IPS DF 4.7 (cell line): ENCODE measurements around the gene NELL1.
"Not testable (repeated sequence)": the region's sequence is repeated elsewhere in the genome, so short reads cannot be mapped to it uniquely, and the experiment has no call there.

Source experiments
- DNase-seq: peaks from one replicate; pipeline ENCODE4 v3.0.0-alpha.2; 2013; ENCODE audit warnings: low spot score; ENCODE audit errors: extremely low read depth

The NELL1 gene

DNA sequence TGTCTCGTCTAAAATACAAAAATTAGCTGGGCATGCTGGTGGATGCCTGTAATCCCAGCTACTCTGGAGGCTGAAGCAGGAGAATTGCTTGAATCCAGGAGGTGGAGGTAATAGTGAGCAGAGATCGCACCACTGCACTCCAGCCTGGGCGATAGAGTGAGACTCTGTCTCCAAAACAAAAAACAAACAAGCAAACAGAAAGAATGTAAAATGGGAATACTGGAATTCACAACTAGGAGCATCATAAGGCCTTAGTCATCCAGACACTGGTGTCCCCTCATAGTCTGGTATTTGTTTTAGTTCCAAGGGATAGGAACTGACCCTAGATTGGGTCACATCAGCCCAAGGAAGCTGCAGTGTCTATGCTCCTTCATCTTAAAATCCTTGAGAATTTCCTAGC lies 520.8 kb downstream of the NELL1 start:
- no peak for DNase-seq

DNA sequence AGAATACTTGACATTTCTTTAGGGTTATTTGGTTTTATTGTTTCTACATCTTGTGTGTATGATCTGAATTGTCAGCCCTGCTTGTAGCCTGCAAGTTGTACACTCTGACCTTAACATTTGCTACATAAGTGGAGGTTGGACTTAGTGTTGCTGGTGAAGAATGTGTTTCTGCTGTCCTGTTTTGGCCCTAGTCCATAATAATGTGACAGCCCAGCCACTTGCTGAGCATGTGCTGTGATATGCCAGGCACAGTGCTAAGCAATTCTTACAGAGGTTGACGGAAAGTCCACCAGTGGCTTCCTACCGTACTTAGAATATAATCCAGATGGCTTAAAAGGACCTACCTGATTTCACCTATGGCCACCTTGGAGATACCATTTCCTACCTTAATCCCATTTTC lies 526.6 kb downstream of the NELL1 start:
- no peak for DNase-seq

DNA sequence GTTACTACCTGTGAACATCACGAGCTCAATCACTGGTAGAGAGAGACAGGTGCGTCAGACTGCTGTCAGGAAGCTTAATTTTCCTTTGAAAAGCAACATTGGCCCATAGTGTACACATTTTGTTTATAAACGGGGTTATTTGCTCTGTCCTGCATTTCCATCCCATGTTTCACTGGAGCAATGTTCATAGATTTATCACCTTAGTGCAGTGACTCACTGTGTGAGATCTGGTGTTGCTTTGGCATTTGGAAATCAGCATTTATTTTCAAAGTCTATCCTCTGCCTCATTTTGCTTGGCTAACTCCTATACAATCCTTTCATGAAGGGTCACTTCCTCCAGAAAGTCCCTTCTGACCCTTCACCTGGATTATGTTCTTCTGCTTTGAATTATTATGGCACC lies 529.1 kb downstream of the NELL1 start:
- no peak for DNase-seq

DNA sequence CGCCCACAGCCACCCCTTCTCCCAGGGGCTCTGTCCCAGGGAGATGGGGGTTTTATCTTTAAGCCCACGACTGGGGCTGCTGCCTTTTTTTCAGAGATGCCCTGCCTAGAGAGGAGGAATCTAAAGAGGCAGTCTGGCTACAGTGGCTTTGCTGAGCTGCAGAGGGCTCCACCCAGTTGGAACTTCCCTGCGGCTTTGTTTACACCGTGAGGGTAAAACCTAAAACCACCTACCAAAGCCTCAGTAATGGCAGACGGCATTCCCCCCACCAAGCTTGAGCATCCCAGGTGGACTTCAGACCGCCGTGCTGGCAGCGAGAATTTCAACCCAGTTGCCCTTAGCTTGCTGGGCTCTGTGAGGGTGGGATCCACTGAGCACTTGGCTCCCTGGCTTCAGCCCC lies 535.8 kb downstream of the NELL1 start:
- no peak for DNase-seq

DNA sequence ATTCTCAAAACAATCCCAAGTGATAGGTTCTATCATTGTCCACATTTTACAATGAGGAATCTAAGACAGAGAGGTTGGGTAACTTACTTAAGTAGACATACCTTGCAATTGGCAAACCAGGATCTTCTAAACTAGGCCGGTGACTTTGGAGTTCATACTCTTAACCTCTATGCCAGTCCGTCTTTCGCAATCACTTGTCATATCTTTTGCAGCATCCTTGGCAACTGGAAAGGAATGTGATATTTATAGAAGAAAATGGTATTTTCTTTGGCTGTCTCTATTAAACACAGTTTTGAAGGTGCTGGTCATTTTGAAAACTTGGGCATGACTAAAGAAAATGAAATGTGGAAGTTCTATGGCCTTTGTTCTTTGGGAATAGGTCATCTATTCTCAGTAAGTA lies 556.5 kb downstream of the NELL1 start:
- DNase-seq, result no peak

DNA sequence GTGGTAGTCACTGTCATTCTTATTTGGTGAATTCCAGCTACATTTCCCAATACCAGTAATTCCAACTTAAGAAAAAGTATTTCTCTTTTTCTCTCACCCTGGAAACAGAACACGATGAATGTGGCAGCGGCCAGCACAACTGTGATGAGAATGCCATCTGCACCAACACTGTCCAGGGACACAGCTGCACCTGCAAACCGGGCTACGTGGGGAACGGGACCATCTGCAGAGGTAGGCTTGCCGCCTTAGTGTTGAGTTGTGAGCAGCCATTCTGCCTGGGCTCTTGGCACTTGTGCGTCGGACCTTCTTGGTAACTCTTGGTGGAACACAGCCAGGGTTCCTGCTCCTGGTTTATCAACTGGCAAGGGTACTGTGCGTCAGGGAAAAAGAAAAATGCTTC lies 559.8 kb downstream of the NELL1 start:
- no peak for DNase-seq

DNA sequence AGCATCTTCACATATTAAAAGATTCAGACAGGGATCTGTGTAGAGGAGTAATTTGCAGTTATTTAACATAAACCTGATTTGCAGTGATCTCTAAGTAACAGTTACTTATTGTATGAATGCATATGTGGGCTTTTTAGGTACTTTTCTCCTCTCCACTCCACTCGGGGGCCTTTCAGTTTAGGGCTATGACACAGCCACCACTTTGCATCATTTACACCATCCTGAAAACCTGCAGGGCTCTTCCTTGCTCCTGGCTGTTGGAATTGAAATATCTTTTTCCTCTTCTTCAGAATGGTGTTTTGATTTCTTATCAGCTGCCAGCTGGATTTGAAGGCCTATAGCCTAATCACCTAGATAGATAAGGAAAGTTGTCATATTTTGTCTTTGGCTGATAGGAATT lies 580.8 kb downstream of the NELL1 start:
- DNase-seq, result no peak

DNA sequence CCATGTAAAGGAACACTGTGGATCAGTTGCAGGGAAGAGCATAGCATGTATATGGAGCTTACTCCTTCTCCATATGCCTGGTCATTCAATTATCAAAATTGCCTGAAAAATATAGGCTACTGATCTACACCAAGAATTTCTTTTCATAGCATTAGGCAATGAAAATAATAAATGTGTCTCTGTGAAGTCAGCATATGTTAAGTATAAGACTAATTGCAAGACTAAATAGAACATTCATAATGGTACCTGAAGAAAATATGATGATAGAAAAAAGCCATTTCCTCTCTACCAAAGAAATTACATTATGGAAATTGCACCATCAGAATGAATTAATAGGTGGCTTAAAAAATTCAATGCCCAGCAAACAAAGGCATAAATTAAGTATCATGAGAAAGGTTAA lies 584.7 kb downstream of the NELL1 start:
- DNase-seq, result no peak

DNA sequence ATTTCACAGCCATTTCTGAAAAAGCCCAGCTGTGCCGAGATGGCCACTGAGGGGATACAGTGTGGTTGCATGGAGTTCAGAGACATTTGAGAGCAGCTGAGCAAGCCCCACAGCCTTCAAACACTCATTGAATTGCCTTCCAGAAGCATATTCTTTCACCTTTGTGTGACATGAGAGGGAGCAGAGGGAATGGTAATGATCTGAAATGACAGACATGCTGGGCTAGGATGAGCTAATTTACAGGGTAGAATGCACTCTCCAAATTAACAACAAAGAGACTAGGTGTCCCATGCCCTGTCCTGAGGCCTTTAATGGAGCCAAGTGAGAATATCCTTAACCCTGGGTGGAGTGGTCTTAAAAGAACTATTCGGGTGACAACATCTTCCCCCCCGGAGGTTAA lies 585.4 kb downstream of the NELL1 start:
- DNase-seq, result no peak

DNA sequence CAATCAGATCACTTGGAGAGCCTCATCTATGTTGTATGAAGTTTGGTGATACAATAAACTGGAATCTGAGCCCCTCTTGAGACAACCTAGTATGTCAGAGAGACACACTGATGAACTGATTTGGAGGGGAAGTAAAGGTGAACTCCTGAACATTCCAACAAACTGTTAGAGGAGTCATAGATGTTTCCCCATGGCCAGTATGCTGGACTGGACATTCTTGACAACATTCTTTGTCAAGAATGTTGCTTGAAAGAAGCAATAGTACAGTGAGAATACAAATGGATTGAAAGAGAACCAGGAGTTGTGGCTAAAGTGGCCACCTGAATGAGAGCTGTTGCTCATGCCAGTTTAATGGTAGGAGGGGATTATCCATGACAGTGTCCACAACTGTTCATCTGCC lies 588.1 kb downstream of the NELL1 start:
- no peak for DNase-seq

DNA sequence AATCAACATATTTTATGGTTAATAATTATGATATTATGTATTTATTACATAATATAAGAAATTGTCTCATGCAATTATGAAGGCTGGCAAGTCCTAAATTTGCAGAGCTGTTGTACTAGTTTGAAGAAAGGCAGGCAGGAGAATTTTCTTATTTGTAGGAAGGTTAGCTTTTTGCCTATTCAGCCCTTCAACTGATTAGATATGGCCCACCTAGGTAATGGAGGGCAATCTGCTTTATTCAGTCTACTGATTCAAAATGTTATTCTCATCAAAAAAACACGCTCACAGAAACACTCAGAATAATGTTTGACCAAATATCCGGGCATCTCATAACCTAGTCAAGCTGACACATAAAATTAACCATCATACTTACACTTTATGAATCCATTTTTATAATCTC lies 589.0 kb downstream of the NELL1 start:
- DNase-seq, result no peak

DNA sequence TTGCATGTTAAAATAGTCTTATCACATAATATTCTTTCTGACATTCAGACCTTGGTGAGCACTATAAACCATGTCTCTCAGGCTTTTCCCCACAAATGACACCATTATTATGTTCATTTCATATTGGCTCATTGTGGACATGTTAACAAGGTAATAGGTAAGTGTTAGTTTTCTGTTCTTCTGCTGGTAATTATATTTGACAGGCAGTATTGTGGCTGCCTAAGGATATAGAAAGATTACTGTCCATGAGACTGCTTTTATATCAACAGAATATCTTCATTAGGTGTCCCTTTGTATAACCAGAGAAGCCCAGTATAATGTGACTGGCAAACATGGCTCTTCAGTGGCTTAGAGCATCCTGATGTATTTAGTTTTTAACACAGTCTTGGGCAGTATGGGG lies 590.7 kb downstream of the NELL1 start:
- DNase-seq, result no peak

DNA sequence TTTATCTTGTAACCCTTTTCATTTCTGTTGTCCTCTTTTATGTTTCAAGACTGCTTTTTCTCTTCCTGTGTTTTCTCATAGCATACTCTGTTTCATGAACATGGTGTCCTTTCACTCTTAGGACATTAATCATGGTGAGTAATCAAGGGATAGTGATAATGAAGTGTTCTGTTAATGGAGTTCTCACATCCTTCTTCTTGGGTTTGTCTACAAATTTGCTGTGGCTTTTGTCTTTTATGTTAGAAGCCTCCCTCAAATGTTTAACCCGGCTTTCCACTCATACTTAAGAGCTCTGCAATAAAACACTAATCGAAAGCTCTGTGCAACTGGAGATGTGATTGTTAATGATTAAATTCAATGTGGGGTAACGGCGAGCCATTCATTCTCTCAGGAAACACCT lies 593.6 kb downstream of the NELL1 start:
- DNase-seq, result no peak

DNA sequence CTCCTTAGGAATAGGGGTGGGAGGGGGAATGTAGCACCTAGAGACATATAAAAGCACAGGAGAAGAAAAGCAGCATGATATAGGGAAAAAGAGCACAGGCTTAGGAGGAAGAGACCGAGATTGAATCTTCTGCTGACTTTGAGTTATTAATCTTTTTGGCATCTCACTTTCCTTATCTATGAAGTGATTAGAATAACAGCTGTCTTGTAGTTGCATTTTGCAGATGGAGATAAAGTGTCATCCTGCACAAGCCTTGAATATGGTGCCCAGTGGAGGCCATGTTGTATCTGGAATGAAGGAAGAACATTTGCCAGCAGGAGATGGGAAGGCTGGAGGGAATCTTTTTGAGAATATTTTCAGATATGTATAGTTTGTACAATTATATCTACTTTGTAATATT lies 594.7 kb downstream of the NELL1 start:
- no peak for DNase-seq

DNA sequence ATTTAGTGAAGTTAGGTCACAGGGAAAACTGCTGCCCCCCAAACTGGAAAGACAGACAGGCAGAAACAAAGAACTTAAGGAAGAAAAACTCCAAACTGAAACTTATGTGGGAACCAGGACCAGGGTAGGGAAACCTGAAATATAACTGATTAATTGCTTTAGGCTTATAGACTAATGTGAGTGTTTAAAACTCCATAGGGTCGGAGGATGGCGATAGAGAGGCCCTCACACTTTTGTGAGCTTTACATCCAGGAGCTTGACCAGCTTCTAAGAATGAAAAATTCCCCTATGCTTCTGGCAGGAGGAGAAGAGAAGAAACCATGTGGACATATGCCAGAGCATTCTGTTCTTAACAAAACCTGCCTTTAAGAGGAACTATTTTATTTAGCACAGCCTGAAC lies 598.6 kb downstream of the NELL1 start:
- DNase-seq, result no peak

DNA sequence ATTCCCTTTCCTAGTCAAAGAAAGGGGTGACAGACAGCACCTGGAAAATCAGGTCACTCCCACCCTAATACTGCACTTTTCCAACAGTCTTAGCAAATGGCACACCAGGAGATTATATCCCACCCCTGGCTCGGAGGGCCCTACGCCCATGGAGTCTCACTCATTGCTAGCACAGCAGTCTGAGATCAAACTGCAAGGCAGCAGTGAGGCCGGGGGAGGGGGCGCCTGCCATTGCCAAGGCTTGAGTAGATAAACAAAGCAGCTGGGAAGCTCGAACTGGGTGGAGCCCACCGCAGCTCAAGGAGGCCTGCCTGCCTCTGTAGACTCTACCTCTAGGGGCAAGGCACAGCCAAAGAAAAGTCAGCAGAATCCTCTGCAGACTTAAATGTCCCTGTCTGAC lies 602.8 kb downstream of the NELL1 start:
- DNase-seq, result not testable (repeated sequence)

DNA sequence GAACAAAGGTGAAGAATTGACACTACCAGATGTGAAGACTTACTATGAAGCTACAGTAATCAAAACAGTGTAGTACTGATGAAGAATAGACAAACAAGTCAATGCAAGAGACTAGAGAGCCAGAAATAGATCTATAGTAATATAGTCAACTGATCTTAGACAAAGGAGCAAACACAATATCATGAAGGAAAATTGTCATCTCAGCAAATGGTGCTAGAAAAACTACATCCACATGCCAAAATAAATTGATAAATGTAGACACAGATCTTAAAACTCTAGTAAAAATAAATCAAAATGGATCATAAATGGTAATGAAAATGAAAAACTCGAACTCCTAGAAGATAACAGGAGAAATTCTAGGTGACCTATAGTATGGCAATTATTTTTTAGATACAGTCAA lies 609.5 kb downstream of the NELL1 start:
- no peak for DNase-seq

DNA sequence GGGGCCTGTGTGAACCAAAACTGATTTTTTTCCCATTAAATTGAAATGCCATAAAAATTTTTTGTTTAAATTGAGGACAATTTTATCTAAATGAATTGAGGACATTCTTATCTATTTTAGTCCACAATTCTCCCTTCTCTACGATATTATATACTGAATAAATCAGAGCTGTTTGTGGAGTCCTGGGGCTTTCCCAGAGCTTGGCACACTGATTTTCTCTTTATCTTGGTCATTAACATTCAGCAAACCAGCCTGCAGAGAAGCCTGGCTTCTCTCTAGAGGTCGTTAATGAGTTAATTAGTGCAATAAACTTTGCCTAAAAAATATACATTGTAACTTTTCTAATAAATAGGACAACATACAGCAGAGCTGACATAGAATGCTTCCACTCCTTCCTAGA lies 615.7 kb downstream of the NELL1 start:
- DNase-seq, result no peak

DNA sequence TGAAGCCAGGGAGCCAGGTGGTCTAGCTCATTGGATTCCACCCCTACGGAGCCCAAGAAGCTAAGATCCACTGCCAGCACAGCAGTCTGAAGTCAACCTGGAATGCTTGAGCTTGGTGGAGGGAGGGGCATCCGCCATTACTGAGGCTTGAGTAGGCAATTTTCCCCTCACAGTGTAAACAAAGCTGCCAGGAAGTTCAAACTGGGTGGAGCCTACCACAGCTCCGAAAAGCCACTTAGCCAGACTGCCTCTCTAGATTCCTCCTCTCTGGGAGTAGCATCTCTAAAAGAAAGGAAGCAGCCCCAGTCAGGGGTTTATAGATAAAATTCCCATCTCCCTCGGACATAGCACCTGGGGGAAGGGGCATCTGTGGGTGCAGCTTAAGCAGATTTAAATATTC lies 620.3 kb downstream of the NELL1 start:
- no peak for DNase-seq

DNA sequence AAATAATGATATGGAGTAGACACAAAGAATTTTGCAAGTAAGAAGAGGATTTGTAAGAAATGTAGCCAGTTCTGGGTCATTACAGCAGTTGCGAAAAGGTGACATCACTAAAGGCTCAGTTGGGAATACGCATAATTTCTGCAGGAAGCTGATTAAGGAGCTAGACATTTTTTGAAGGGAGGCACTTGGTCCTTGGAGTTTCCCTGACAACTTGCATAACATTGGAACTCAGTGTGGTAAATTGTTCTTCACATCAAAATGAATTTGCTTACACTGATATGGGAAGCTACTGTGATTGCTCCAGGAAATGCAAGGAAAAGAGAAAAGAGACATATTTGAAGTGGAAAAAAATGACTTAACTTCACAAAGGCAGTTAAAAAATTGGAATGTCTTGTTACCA lies 626.1 kb downstream of the NELL1 start:
- no peak for DNase-seq

DNA sequence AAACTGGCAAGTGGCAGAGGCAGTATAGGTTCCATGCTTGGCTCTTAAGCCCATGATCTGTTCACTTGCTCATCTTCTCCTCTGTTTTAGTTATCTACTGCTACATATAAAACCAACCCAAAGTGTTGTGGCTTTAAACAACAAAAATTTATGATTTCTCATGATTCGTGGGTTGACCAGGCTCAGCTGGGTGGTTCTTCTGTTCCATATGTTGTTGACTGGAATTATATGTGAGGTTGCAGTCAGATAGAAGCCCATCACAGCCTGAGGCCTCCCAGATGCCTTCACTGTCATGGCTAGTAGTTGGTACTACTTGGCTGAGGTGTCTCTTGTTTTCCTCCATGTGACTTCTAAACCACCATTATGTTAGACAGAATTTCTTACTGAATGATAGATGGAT lies 632.6 kb downstream of the NELL1 start:
- DNase-seq, result no peak

DNA sequence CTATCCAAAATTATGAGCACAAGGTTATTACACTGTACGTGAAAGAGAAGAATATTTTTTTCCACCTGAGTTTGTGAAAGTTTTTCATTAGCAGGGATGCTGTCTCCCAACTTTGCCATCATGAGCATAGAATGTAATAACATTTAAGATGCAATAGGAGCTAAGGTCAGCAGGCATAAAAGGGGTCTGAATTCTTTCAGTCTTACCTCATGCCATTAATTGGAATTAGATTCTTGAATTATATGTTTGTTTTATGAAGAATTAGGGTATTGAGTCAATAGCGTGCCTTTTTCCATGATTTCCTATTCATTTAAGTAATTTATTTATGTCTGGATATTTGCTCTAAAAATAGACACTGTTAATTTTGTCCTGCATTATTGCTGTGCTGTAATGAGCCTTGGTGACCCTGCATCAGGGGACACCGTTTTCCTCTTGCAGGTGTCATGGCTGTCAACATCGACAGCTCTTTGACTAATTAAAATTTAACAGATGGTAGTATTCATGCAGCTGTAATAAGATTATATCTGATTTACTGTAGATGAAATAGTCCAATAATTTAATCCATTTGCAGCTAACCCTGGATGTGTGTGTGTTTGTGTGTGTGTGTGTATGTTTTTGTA lies 637.5 kb downstream of the NELL1 start:
- DNase-seq, result no peak

DNA sequence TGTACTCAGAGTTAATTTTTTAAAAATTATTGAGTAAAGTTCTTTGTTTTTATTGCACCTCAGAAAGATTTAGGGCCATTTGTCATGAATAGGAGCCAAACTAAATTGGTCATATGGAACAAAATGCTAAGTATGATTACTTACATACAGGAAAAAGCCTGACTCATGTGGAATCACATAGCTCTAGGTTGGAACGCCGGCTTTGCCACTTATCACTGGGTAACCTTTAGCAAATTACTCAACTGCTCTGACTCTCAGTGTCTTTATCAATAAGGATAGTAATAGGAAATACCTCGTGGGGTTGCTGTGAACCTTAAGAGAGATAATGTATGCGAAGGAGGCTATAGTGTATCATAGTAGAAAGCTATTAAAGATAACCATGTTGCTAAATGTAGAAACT lies 638.5 kb downstream of the NELL1 start:
- no peak for DNase-seq

DNA sequence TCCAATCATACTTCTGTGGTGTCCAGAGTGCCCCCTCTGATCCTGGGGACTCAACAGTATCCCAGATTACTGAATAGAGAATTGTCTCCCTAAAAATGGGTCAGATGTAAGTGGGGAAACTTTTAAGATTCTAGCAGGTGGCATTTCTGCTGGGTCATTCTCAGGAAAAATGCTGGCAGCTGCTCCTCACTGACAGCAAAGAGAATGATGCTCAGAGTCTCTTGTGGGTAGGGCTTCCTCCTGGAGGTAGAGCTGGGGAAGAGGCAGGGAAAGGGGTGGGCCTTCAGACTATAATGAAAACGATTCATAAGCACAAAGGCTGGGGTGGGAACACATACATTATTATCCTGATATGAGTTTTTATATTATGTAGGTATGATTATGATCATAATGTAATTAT lies 647.2 kb downstream of the NELL1 start:
- DNase-seq, result no peak
